Panc1 (cell line): ENCODE data around the gene CDCA4.

Source experiments
- CTCF ChIP-seq: fragments of 450-650 bp; IDR thresholded peaks from 2 replicates; pipeline ENCODE4 v1.5.1; 2017; ENCODE audit warnings: mild to moderate bottlenecking
- TCF7L2 ChIP-seq: IDR thresholded peaks from 2 replicates; pipeline ENCODE4 v1.6.1; 2011; ENCODE audit warnings: mild to moderate bottlenecking, low read depth, low read length, inconsistent platforms
- TF ChIP-seq, protein P1 (sequence below), 2 experiments: IDR thresholded peaks; 2 replicates each; pipeline ENCODE4 v1.6.1; 2011 to 2012; ENCODE audit warnings: low read depth in 2 of 2, control low read depth in 1 of 2, low read length in 1 of 2, mild to moderate bottlenecking in 1 of 2, moderate library complexity in 1 of 2; ENCODE audit not compliant: insufficient read depth in 1 of 2

DNA sequence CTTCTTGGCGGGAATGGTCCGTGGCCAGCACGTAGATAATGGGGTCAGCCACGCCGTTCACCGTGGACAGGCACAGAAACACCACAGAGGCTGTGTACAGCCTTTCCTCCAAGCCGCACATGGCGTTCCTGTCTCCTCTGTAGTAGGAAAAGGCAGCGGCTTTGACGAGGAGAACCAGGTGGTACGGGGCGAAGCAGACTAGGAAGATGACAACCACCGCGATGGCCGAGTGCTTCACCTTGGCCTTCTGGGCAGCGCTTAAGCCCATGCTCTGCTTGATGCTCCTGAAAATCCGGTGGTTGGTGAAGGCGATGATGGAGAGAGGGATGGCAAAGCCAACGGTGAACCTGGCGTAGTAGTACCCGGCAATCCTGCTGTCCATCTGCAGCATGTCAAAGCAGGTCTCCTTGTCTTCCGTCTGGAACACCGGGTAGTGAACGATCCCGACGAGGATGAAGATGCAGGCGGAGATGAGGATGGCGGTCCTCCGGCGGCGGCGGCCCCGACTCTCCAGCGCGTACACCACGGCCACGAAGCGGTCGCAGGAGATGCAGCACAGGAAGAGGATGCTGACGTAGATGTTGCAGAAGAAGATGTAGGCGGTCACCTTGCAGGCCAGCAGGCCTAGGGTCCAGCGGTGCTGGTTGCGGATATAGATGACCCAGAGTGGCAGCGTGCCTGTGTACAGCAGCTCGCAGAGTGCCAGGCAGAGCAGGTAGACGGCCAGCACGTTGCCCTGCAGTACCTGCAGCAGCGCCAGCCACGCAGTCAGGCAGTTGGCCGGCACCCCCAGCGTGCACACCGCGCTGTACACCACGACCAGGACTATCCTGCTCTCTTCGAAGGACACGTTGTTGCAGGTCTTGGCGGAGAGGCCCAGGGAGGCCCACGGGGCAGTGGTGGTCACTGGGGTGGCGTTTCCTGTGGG, 30.6 kb upstream of the CDCA4 start:
- TF ChIP-seq CTCF (no peak), TCF7L2 (no peak)
- TF ChIP-seq, protein P1, sequence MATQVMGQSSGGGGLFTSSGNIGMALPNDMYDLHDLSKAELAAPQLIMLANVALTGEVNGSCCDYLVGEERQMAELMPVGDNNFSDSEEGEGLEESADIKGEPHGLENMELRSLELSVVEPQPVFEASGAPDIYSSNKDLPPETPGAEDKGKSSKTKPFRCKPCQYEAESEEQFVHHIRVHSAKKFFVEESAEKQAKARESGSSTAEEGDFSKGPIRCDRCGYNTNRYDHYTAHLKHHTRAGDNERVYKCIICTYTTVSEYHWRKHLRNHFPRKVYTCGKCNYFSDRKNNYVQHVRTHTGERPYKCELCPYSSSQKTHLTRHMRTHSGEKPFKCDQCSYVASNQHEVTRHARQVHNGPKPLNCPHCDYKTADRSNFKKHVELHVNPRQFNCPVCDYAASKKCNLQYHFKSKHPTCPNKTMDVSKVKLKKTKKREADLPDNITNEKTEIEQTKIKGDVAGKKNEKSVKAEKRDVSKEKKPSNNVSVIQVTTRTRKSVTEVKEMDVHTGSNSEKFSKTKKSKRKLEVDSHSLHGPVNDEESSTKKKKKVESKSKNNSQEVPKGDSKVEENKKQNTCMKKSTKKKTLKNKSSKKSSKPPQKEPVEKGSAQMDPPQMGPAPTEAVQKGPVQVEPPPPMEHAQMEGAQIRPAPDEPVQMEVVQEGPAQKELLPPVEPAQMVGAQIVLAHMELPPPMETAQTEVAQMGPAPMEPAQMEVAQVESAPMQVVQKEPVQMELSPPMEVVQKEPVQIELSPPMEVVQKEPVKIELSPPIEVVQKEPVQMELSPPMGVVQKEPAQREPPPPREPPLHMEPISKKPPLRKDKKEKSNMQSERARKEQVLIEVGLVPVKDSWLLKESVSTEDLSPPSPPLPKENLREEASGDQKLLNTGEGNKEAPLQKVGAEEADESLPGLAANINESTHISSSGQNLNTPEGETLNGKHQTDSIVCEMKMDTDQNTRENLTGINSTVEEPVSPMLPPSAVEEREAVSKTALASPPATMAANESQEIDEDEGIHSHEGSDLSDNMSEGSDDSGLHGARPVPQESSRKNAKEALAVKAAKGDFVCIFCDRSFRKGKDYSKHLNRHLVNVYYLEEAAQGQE (IDR thresholded peaks at IDR 0.05; ENCODE audit: insufficient read depth in 1 of 2, low read depth in 2 of 2, low read length in 1 of 2), result no peak
